WTC11 (cell line): ENCODE measurements around the gene STRN. TPM values are rescaled to one million over a fixed set of nuclear protein-coding genes. Genes with fewer than 3 reads are reported as not detected.

Experiments
- ATAC-seq: fragments of 200-7000 bp; cut with Tn5 transposase; 2 replicates; pipeline ENCODE4 v1.10.0; 2021; ENCODE audit warnings: mild to moderate bottlenecking, moderate library complexity
- CTCF ChIA-PET: fragments of 300-600 bp; sonication (Branson Sonifier 250); formaldehyde crosslinking; loops from one replicate; lab custom pipeline; 2021; ENCODE audit warnings: antibody characterized with exemption; lab: Charles Lee
- POLR2A ChIA-PET: fragments of 350-600 bp; sonication (Branson Sonifier 250); formaldehyde crosslinking; loops from one replicate; lab custom pipeline; 2021; ENCODE audit warnings: antibody characterized with exemption; lab: Charles Lee
- DNase-seq: peaks from one replicate; pipeline ENCODE4 v3.0.0; 2021; ENCODE audit warnings: low spot score
- H3K27ac Mint-ChIP-seq: 2 replicates; pipeline ENCODE4 v1.8.0; 2021; ENCODE audit warnings: mixed read lengths
- H3K27me3 Mint-ChIP-seq: 2 replicates; pipeline ENCODE4 v1.8.0; 2021; ENCODE audit warnings: low read depth, mild to moderate bottlenecking, moderate library complexity, mixed read lengths
- H3K36me3 Mint-ChIP-seq: 2 replicates; pipeline ENCODE4 v1.8.0; 2021; ENCODE audit warnings: mixed read lengths
- H3K4me1 Mint-ChIP-seq: 2 replicates; pipeline ENCODE4 v1.8.0; 2022; ENCODE audit warnings: mixed read lengths
- H3K4me3 Mint-ChIP-seq: 2 replicates; pipeline ENCODE4 v1.8.0; 2021; ENCODE audit warnings: mild to moderate bottlenecking, moderate library complexity, mixed read lengths
- H3K9me3 Mint-ChIP-seq: 2 replicates; pipeline ENCODE4 v1.8.0; 2021; ENCODE audit warnings: mixed read lengths
- ELF4 ChIP-seq: sonication (generic); formaldehyde crosslinking; IDR thresholded peaks from 2 replicates; pipeline ENCODE4 v1.8.1; 2022; ENCODE audit warnings: low read depth, mild to moderate bottlenecking, moderate library complexity, missing genetic modification reagents
- EMX1 ChIP-seq: fragments of 250-450 bp; sonication (Bioruptor Pico); IDR thresholded peaks from 2 replicates; pipeline ENCODE4 v1.8.0; 2021; ENCODE audit warnings: mild to moderate bottlenecking
- FOXK1 ChIP-seq: sonication (generic); formaldehyde crosslinking; IDR thresholded peaks from 2 replicates; pipeline ENCODE4 v1.8.0; 2022; ENCODE audit warnings: mild to moderate bottlenecking, moderate library complexity, missing genetic modification reagents
- IRF2 ChIP-seq: sonication (generic); formaldehyde crosslinking; IDR thresholded peaks from 2 replicates; pipeline ENCODE4 v1.8.0; 2022; ENCODE audit warnings: low read depth, missing genetic modification reagents, borderline replicate concordance
- NR1H2 ChIP-seq: sonication (generic); formaldehyde crosslinking; IDR thresholded peaks from 2 replicates; pipeline ENCODE4 v1.9.0; 2021; ENCODE audit warnings: mild to moderate bottlenecking, moderate library complexity, missing genetic modification reagents
- NR2C2 ChIP-seq: sonication (generic); formaldehyde crosslinking; IDR thresholded peaks from 2 replicates; pipeline ENCODE4 v1.8.0; 2022; ENCODE audit warnings: mild to moderate bottlenecking, missing genetic modification reagents
- OVOL2 ChIP-seq: fragments of 250-450 bp; sonication (Bioruptor Pico); IDR thresholded peaks from 2 replicates; pipeline ENCODE4 v1.9.0; 2021; ENCODE audit warnings: mild to moderate bottlenecking, borderline replicate concordance
- RORB ChIP-seq: fragments of 250-450 bp; sonication (Bioruptor Pico); IDR thresholded peaks from 2 replicates; pipeline ENCODE4 v1.9.0; 2021; ENCODE audit warnings: mild to moderate bottlenecking
- SP1 ChIP-seq: sonication (generic); formaldehyde crosslinking; conservative IDR thresholded peaks from 2 replicates; pipeline ENCODE4 v1.8.1; 2022; ENCODE audit warnings: missing genetic modification reagents
- ZNF121 ChIP-seq: sonication (generic); formaldehyde crosslinking; IDR thresholded peaks from 2 replicates; pipeline ENCODE4 v1.8.0; 2023; ENCODE audit warnings: missing genetic modification reagents
- ZNF219 ChIP-seq: sonication (generic); formaldehyde crosslinking; IDR thresholded peaks from 2 replicates; pipeline ENCODE4 v1.8.0; 2023; ENCODE audit warnings: missing genetic modification reagents, mild to moderate bottlenecking, borderline replicate concordance
- ZNF232 ChIP-seq: sonication (generic); formaldehyde crosslinking; IDR thresholded peaks from 2 replicates; pipeline ENCODE4 v1.8.0; 2022; ENCODE audit warnings: mild to moderate bottlenecking, missing genetic modification reagents
- ZNF317 ChIP-seq: sonication (generic); formaldehyde crosslinking; IDR thresholded peaks from 2 replicates; pipeline ENCODE4 v1.8.1; 2023; ENCODE audit warnings: low read depth, mild to moderate bottlenecking, moderate library complexity, missing genetic modification reagents, borderline replicate concordance
- total RNA-seq: library from RNA; stranded (reverse); gene quantifications from 3 replicates; pipeline ENCODE4 v1.2.3, GENCODE V29; 2021
- TF ChIP-seq, protein P1 (sequence below): sonication (generic); formaldehyde crosslinking; IDR thresholded peaks from 2 replicates; pipeline ENCODE4 v1.8.1; 2023; ENCODE audit warnings: mild to moderate bottlenecking, moderate library complexity, missing genetic modification reagents
- TF ChIP-seq, protein P2 (sequence below): sonication (generic); formaldehyde crosslinking; IDR thresholded peaks from 2 replicates; pipeline ENCODE4 v1.8.0; 2022; ENCODE audit warnings: mild to moderate bottlenecking, missing genetic modification reagents
- TF ChIP-seq, protein P3 (sequence below): sonication (generic); formaldehyde crosslinking; IDR thresholded peaks from 2 replicates; pipeline ENCODE4 v1.8.1; 2023; ENCODE audit warnings: mild to moderate bottlenecking, missing genetic modification reagents
- TF ChIP-seq, protein P4 (sequence below): sonication (generic); formaldehyde crosslinking; IDR thresholded peaks from 2 replicates; pipeline ENCODE4 v1.8.1; 2022; ENCODE audit warnings: missing genetic modification reagents, borderline replicate concordance
- TF ChIP-seq, protein P5 (sequence below): sonication (generic); formaldehyde crosslinking; conservative IDR thresholded peaks from 2 replicates; pipeline ENCODE4 v1.8.1; 2023; ENCODE audit warnings: mild to moderate bottlenecking, low read depth, missing genetic modification reagents, moderate library complexity
- TF ChIP-seq, protein P6 (sequence below): fragments of 200-600 bp; IDR thresholded peaks from 2 replicates; pipeline ENCODE4 v1.8.0; 2022; ENCODE audit warnings: antibody characterized with exemption
- TF ChIP-seq, protein P7 (sequence below): sonication (generic); formaldehyde crosslinking; conservative IDR thresholded peaks from 2 replicates; pipeline ENCODE4 v1.8.1; 2022; ENCODE audit warnings: mild to moderate bottlenecking, missing genetic modification reagents
- TF ChIP-seq, protein P8 (sequence below): sonication (generic); formaldehyde crosslinking; IDR thresholded peaks from 2 replicates; pipeline ENCODE4 v1.8.0; 2022; ENCODE audit warnings: mild to moderate bottlenecking, missing genetic modification reagents

Gene STRN
- total RNA-seq, 1 experiment from 2014 or later, result 34.7 TPM

DNA sequence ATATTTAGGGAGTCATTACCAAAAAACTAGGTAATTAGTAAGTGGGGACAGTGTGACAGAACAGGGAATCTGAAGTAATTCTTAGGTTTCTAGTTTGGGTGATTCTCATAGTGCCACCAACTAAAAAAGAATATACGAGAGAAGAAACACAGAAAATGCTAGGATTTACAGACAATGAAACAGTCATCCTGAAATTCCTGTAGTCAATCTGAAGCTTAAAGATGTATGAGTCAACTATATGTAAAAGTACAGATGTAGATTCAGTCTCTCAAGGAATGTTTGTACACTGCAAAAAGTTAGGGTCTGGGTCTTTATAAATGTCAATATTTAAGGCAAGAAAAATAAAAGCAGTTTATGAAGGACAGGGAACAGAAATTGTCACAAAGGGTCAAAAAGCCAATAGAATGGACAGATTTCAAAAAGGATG lies 107.0 kb downstream of the STRN start:
- CTCF ChIA-PET, result no interaction called here

DNA sequence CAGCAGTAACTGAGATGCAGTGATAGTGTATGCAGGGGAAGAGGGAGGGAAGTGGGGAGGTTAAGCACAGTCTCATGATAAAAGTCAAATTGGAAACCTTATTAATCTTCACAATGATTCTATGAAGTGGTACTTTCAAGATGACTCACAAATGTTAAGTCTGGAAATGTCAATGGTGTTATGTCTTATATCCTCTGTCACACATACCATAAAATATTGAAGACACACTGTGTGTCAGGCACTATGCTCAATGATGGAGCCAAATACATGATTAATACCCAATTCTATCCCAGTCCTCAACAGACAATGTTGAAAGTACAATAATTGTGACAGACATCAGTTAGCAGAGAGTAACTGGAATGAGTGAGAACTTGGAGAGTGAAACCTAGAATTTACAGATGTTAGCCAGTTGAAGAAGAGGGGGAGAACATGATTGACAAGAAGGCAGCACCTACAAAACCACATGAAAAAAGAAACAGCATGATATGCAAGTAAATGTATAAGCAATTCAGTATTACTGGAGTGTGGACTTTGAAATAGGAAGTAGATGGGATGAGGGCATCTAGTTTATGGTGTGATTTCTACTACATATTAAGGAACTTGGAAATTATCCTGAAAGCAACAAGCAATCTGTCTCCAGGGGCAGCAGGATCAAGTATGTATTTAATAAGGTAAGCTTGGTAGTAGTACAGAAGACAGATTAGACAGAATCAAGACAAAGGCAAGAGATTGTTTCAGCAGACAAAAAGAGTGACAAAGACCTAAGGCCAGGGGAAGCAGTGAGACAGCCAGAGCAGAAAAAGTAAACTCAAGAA lies 107.6 kb downstream of the STRN start:
- ChIA-PET CTCF (no interaction called here), POLR2A (no interaction called here)
- ATAC-seq (no peak), DNase-seq (no peak)
- H3K27ac Mint-ChIP-seq, result no peak overlapping the region; the same call in 1 of the 2 replicates
- TF ChIP-seq RORB (CRISPR knock-in tag) (no peak), ZNF317 (no peak), ZNF219 (CRISPR knock-in tag) (no peak), FOXK1 (CRISPR knock-in tag) (no peak), ZNF121 (CRISPR knock-in tag) (no peak), SP1 (no peak), EMX1 (CRISPR knock-in tag) (no peak), ELF4 (CRISPR knock-in tag) (no peak), NR1H2 (CRISPR knock-in tag) (no peak), NR2C2 (CRISPR knock-in tag) (no peak), IRF2 (no peak)
- TF ChIP-seq, protein P1, sequence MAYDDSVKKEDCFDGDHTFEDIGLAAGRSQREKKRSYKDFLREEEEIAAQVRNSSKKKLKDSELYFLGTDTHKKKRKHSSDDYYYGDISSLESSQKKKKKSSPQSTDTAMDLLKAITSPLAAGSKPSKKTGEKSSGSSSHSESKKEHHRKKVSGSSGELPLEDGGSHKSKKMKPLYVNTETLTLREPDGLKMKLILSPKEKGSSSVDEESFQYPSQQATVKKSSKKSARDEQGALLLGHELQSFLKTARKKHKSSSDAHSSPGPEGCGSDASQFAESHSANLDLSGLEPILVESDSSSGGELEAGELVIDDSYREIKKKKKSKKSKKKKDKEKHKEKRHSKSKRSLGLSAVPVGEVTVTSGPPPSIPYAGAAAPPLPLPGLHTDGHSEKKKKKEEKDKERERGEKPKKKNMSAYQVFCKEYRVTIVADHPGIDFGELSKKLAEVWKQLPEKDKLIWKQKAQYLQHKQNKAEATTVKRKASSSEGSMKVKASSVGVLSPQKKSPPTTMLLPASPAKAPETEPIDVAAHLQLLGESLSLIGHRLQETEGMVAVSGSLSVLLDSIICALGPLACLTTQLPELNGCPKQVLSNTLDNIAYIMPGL (CRISPR knock-in tag), result no peak
- TF ChIP-seq, protein P2, sequence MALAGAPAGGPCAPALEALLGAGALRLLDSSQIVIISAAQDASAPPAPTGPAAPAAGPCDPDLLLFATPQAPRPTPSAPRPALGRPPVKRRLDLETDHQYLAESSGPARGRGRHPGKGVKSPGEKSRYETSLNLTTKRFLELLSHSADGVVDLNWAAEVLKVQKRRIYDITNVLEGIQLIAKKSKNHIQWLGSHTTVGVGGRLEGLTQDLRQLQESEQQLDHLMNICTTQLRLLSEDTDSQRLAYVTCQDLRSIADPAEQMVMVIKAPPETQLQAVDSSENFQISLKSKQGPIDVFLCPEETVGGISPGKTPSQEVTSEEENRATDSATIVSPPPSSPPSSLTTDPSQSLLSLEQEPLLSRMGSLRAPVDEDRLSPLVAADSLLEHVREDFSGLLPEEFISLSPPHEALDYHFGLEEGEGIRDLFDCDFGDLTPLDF (CRISPR knock-in tag), result no peak
- TF ChIP-seq, protein P3, sequence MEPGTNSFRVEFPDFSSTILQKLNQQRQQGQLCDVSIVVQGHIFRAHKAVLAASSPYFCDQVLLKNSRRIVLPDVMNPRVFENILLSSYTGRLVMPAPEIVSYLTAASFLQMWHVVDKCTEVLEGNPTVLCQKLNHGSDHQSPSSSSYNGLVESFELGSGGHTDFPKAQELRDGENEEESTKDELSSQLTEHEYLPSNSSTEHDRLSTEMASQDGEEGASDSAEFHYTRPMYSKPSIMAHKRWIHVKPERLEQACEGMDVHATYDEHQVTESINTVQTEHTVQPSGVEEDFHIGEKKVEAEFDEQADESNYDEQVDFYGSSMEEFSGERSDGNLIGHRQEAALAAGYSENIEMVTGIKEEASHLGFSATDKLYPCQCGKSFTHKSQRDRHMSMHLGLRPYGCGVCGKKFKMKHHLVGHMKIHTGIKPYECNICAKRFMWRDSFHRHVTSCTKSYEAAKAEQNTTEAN (CRISPR knock-in tag), result no peak
- TF ChIP-seq, protein P4, sequence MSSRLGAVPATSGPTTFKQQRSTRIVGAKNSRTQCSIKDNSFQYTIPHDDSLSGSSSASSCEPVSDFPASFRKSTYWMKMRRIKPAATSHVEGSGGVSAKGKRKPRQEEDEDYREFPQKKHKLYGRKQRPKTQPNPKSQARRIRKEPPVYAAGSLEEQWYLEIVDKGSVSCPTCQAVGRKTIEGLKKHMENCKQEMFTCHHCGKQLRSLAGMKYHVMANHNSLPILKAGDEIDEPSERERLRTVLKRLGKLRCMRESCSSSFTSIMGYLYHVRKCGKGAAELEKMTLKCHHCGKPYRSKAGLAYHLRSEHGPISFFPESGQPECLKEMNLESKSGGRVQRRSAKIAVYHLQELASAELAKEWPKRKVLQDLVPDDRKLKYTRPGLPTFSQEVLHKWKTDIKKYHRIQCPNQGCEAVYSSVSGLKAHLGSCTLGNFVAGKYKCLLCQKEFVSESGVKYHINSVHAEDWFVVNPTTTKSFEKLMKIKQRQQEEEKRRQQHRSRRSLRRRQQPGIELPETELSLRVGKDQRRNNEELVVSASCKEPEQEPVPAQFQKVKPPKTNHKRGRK (CRISPR knock-in tag), result no peak
- TF ChIP-seq, protein P5, sequence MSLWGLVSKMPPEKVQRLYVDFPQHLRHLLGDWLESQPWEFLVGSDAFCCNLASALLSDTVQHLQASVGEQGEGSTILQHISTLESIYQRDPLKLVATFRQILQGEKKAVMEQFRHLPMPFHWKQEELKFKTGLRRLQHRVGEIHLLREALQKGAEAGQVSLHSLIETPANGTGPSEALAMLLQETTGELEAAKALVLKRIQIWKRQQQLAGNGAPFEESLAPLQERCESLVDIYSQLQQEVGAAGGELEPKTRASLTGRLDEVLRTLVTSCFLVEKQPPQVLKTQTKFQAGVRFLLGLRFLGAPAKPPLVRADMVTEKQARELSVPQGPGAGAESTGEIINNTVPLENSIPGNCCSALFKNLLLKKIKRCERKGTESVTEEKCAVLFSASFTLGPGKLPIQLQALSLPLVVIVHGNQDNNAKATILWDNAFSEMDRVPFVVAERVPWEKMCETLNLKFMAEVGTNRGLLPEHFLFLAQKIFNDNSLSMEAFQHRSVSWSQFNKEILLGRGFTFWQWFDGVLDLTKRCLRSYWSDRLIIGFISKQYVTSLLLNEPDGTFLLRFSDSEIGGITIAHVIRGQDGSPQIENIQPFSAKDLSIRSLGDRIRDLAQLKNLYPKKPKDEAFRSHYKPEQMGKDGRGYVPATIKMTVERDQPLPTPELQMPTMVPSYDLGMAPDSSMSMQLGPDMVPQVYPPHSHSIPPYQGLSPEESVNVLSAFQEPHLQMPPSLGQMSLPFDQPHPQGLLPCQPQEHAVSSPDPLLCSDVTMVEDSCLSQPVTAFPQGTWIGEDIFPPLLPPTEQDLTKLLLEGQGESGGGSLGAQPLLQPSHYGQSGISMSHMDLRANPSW (CRISPR knock-in tag), result no peak
- TF ChIP-seq, protein P6, sequence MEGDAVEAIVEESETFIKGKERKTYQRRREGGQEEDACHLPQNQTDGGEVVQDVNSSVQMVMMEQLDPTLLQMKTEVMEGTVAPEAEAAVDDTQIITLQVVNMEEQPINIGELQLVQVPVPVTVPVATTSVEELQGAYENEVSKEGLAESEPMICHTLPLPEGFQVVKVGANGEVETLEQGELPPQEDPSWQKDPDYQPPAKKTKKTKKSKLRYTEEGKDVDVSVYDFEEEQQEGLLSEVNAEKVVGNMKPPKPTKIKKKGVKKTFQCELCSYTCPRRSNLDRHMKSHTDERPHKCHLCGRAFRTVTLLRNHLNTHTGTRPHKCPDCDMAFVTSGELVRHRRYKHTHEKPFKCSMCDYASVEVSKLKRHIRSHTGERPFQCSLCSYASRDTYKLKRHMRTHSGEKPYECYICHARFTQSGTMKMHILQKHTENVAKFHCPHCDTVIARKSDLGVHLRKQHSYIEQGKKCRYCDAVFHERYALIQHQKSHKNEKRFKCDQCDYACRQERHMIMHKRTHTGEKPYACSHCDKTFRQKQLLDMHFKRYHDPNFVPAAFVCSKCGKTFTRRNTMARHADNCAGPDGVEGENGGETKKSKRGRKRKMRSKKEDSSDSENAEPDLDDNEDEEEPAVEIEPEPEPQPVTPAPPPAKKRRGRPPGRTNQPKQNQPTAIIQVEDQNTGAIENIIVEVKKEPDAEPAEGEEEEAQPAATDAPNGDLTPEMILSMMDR, result no peak
- TF ChIP-seq, protein P7, sequence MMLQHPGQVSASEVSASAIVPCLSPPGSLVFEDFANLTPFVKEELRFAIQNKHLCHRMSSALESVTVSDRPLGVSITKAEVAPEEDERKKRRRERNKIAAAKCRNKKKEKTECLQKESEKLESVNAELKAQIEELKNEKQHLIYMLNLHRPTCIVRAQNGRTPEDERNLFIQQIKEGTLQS (CRISPR knock-in tag), result no peak
- TF ChIP-seq, protein P8, sequence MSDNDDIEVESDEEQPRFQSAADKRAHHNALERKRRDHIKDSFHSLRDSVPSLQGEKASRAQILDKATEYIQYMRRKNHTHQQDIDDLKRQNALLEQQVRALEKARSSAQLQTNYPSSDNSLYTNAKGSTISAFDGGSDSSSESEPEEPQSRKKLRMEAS (CRISPR knock-in tag), result no peak
- H3K9me3 Mint-ChIP-seq, result peaks cover 8% of the 10 kb centered on the region
- no peak overlapping the region for H3K4me3 Mint-ChIP-seq
- peaks cover 4% of the 10 kb centered on the region; the same call in 1 of the 2 replicates for H3K4me1 Mint-ChIP-seq
- H3K27me3 Mint-ChIP-seq, result no peaks in the 10 kb centered on the region
- H3K36me3 Mint-ChIP-seq, result peaks cover 18% of the 10 kb centered on the region

More for the DNA sequence above, 107.0 kb downstream of the STRN start:
- peaks cover 22% of the 10 kb centered on the region for H3K36me3 Mint-ChIP-seq
- H3K27ac Mint-ChIP-seq, result no peak overlapping the region
- H3K4me3 Mint-ChIP-seq, result no peak overlapping the region
- no peak for ATAC-seq
- H3K9me3 Mint-ChIP-seq, result peaks cover 8% of the 10 kb centered on the region
- TF ChIP-seq OVOL2 (no peak), ZNF232 (CRISPR knock-in tag) (no peak)
- TF ChIP-seq, all 79 proteins: peak for 0
- Mint-ChIP-seq H3K4me1 (peaks cover 4% of the 10 kb centered on the region; the same call in 1 of the 2 replicates), H3K27me3 (no peaks in the 10 kb centered on the region)
- DNase-seq, result no peak
- POLR2A ChIA-PET, result no interaction called here
